HCT116 (cell line): Measurements from ENCODE around the gene VPS4B. TPM values are rescaled to one million over a fixed set of nuclear protein-coding genes. Genes with fewer than 3 reads are reported as not detected.

Experiments
- ATAC-seq: fragments of 200-7000 bp; cut with Tn5 transposase; 2 replicates; pipeline ENCODE4 v1.9.1; 2020; ENCODE audit warnings: mild to moderate bottlenecking, moderate library complexity
- BruUV-seq: library from RNA; stranded (reverse); fragments of 400-500 nt; replicated peaks from 2 replicates; lab custom pipeline; 2021; lab: Mats Ljungman, UMichigan
- CTCF ChIA-PET: fragments of 300-600 bp; sonication (Branson Sonifier 250); formaldehyde crosslinking; loops from one replicate; lab custom pipeline; 2021; ENCODE audit warnings: antibody characterized with exemption; lab: Charles Lee
- POLR2A ChIA-PET: fragments of 300-600, 350-600 bp; sonication (Branson Sonifier 250); formaldehyde crosslinking; loops from one replicate; lab custom pipeline; 2021; ENCODE audit warnings: antibody characterized with exemption; lab: Charles Lee
- RAD21 ChIA-PET, 2 experiments: fragments of 300-600 bp; sonication (Branson Sonifier 250); formaldehyde crosslinking; loops; one replicate each; lab custom pipeline; 2023; ENCODE audit warnings: low total read pairs in 2 of 2; ENCODE audit not compliant: uncharacterized antibody in 2 of 2, unreplicated experiment in 2 of 2, low non-redundant PET in 1 of 2; lab: Charles Lee
- DNase-seq: peaks from one replicate; pipeline ENCODE4 v3.0.0-alpha.2; 2010; ENCODE audit warnings: low read depth, low spot score
- H2AFZ ChIP-seq: fragments of 200-600 bp; shearing (Covaris generic), sonication (generic); 2 replicates; pipeline ENCODE4 v1.6.1; 2017; ENCODE audit warnings: low read depth, mixed run types, mixed read lengths, antibody characterized with exemption, low read length; ENCODE audit not compliant: poor library complexity, severe bottlenecking
- H3K27ac ChIP-seq: 2 replicates; pipeline ENCODE4 v1.5.1; 2012; ENCODE audit warnings: low read depth, low read length
- H3K27me3 ChIP-seq: fragments of 200-600 bp; sonication (generic); 2 replicates; pipeline ENCODE4 v1.6.1; 2016; ENCODE audit warnings: mixed run types, low read length, mixed read lengths; ENCODE audit not compliant: insufficient read depth
- H3K36me3 ChIP-seq, 2 experiments: fragments of 200-500 bp in 1 of 2; fragments of 200-600 bp in 1 of 2; sonication (Bioruptor generic) in 1 of 2; sonication (generic) in 1 of 2; 2 replicates each; pipeline versions ENCODE4 v1.5.1 to v1.6.1; 2014 to 2016; ENCODE audit warnings: low read length in 2 of 2, inconsistent platforms in 1 of 2, mixed read lengths in 1 of 2, mixed run types in 1 of 2; ENCODE audit not compliant: insufficient read depth in 2 of 2, control insufficient read depth in 1 of 2
- H3K4me1 ChIP-seq, 2 experiments: fragments of 200-600 bp in 1 of 2; sonication (generic) in 1 of 2; 2 replicates each; pipeline versions ENCODE4 v1.5.1 to v1.6.1; 2012 to 2017; ENCODE audit warnings: low read length in 2 of 2, inconsistent platforms in 1 of 2, mild to moderate bottlenecking in 1 of 2, mixed read lengths in 1 of 2, mixed run types in 1 of 2, moderate library complexity in 1 of 2; ENCODE audit not compliant: insufficient read depth in 2 of 2, control insufficient read depth in 1 of 2
- H3K4me2 ChIP-seq: fragments of 200-600 bp; sonication (generic); 2 replicates; pipeline ENCODE4 v1.6.1; 2017; ENCODE audit warnings: mixed run types, low read length, mixed read lengths
- H3K4me3 ChIP-seq, 2 experiments: fragments of 200-600 bp in 1 of 2; sonication (generic) in 1 of 2; replicated peaks in 1 of 2; 2 replicates each; pipeline ENCODE4 v1.5.1; 2011 to 2016; ENCODE audit warnings: low read length in 2 of 2, control low read depth in 1 of 2, low read depth in 1 of 2, mild to moderate bottlenecking in 1 of 2, mixed read lengths in 1 of 2, mixed run types in 1 of 2
- H3K79me2 ChIP-seq: fragments of 200-600 bp; sonication (generic); 2 replicates; pipeline ENCODE4 v1.6.1; 2017; ENCODE audit warnings: mild to moderate bottlenecking, mixed run types, low read length, moderate library complexity, mixed read lengths; ENCODE audit not compliant: insufficient read depth
- H3K9ac ChIP-seq: fragments of 200-600 bp; sonication (generic); 2 replicates; pipeline ENCODE4 v1.6.1; 2016; ENCODE audit warnings: low read length, mixed read lengths
- H3K9me2 ChIP-seq: fragments of 200-600 bp; sonication (generic), shearing (Covaris generic); 2 replicates; pipeline ENCODE4 v1.6.1; 2017; ENCODE audit warnings: mixed run types, mild to moderate bottlenecking, moderate library complexity; ENCODE audit not compliant: insufficient read depth
- H3K9me3 ChIP-seq, 2 experiments: fragments of 200-500 bp in 1 of 2; fragments of 200-600 bp in 1 of 2; sonication (Bioruptor generic) in 1 of 2; sonication (generic) in 1 of 2; 2 replicates each; pipeline ENCODE4 v1.6.1; 2014 to 2017; ENCODE audit warnings: low read length in 2 of 2, mixed read lengths in 2 of 2, inconsistent platforms in 1 of 2, low read depth in 1 of 2, mild to moderate bottlenecking in 1 of 2, mixed run types in 1 of 2, moderate library complexity in 1 of 2; ENCODE audit not compliant: control insufficient read depth in 1 of 2, insufficient read depth in 1 of 2
- H4K20me1 ChIP-seq: fragments of 200-600 bp; sonication (generic), shearing (Covaris generic); 2 replicates; pipeline ENCODE4 v1.6.1; 2017; ENCODE audit warnings: mixed run types, mild to moderate bottlenecking, moderate library complexity; ENCODE audit not compliant: insufficient read depth
- CEBPB ChIP-seq: IDR thresholded peaks from 2 replicates; pipeline ENCODE4 v1.6.1; 2012; ENCODE audit warnings: low read depth
- EZH2phosphoT487 ChIP-seq: fragments of 200-600 bp; IDR thresholded peaks from 2 replicates; pipeline ENCODE4 v1.6.1; 2018; ENCODE audit warnings: antibody characterized with exemption, borderline replicate concordance
- FOSL1 ChIP-seq: IDR thresholded peaks from 2 replicates; pipeline ENCODE4 v1.6.1; 2012; ENCODE audit warnings: low read depth
- JUND ChIP-seq: IDR thresholded peaks from 2 replicates; pipeline ENCODE4 v1.6.1; 2012
- RAD21 ChIP-seq: IDR thresholded peaks from 2 replicates; pipeline ENCODE4 v1.6.1; 2012; ENCODE audit warnings: low read depth, mild to moderate bottlenecking
- SIN3A ChIP-seq: IDR thresholded peaks from 2 replicates; pipeline ENCODE4 v1.6.1; 2012; ENCODE audit warnings: low read depth
- YY1 ChIP-seq: IDR thresholded peaks from 2 replicates; pipeline ENCODE4 v1.6.1; 2011; ENCODE audit warnings: low read length, low read depth, moderate library complexity, mild to moderate bottlenecking; ENCODE audit not compliant: insufficient replicate concordance; ENCODE audit errors: extremely low read depth
- ZFX ChIP-seq: fragments of 450-650 bp; IDR thresholded peaks from 2 replicates; pipeline ENCODE4 v1.6.1; 2017
- ZNF274 ChIP-seq: fragments of 200-500 bp; sonication (Bioruptor generic); IDR thresholded peaks from 2 replicates; pipeline ENCODE4 v1.6.1; 2014; ENCODE audit warnings: mild to moderate bottlenecking, low read depth, low read length, inconsistent platforms
- intact Hi-C: fragments of 100-400 bp; cut with micrococcal nuclease; formaldehyde crosslinking; loops from 2 replicates; pipeline ENCODE4 v1.10.0; 2022
- total RNA-seq: library from RNA; stranded (reverse); gene quantifications from one replicate; pipeline ENCODE4 v1.2.1, GENCODE V29; 2021; ENCODE audit not compliant: unreplicated experiment
- TF ChIP-seq, protein P1 (sequence below): IDR thresholded peaks from 2 replicates; pipeline ENCODE4 v1.6.1; 2012
- TF ChIP-seq, protein P2 (sequence below): IDR thresholded peaks from 2 replicates; pipeline ENCODE4 v1.6.1; 2012
- TF ChIP-seq, protein P3 (sequence below): IDR thresholded peaks from 2 replicates; pipeline ENCODE4 v1.6.1; 2011; ENCODE audit warnings: mild to moderate bottlenecking, low read length, moderate library complexity; ENCODE audit not compliant: insufficient replicate concordance; ENCODE audit errors: extremely low read depth

Gene VPS4B
- total RNA-seq, 1 experiment from 2014 or later, result 68.3 TPM

DNA sequence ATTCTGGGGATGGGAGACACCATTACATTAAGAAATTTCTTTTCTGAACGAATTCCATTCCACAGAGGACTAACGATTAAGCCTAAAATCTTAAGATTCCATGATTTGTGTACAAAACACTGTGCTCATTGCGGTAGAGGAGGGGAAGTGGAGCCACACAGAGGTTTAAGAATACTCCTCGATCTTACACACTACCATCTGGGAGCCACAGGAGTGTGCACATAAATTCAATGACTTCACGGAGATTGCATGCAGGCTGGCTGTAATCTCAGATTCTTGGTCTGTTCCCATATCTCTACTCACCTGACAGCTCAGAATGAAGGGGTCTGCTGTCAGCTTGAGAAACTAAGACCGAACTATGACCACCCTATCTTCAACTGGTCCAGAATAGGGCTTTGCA lies 762 bp downstream of the VPS4B start:
- ChIA-PET CTCF (interaction anchor here (1.6 kb wide), 1 partner anchor 18 kb away, joined by 6 read pairs; no protein-coding TSS in a partner anchor), RAD21 (no interaction called here), POLR2A (no interaction called here)
- H3K4me2 ChIP-seq, result peak overlapping the region; percentile 98
- H3K9me2 ChIP-seq, result no peaks in the 10 kb centered on the region
- no peaks in the 10 kb centered on the region for H3K27me3 ChIP-seq
- H2AFZ ChIP-seq, result no peak overlapping the region
- H3K9me3 ChIP-seq, result no peaks in the 10 kb centered on the region
- peaks cover 57% of the 10 kb centered on the region for H3K79me2 ChIP-seq
- H4K20me1 ChIP-seq, result no peaks in the 10 kb centered on the region
- peak overlapping the region; percentile 83 to 87 for H3K4me3 ChIP-seq
- peaks cover 5 to 23% of the 10 kb centered on the region in 2 experiments; a peak in 2 of 4 replicates for H3K4me1 ChIP-seq
- TF ChIP-seq, protein P1, sequence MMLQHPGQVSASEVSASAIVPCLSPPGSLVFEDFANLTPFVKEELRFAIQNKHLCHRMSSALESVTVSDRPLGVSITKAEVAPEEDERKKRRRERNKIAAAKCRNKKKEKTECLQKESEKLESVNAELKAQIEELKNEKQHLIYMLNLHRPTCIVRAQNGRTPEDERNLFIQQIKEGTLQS, result no peak
- TF ChIP-seq, protein P2, sequence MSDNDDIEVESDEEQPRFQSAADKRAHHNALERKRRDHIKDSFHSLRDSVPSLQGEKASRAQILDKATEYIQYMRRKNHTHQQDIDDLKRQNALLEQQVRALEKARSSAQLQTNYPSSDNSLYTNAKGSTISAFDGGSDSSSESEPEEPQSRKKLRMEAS, result no peak
- TF ChIP-seq SIN3A (no peak), FOSL1 (no peak), ZNF274 (no peak), YY1 (no peak), ZFX (no peak), EZH2phosphoT487 (no peak), CEBPB (no peak), RAD21 (no peak), JUND (no peak)
- TF ChIP-seq, protein P3, sequence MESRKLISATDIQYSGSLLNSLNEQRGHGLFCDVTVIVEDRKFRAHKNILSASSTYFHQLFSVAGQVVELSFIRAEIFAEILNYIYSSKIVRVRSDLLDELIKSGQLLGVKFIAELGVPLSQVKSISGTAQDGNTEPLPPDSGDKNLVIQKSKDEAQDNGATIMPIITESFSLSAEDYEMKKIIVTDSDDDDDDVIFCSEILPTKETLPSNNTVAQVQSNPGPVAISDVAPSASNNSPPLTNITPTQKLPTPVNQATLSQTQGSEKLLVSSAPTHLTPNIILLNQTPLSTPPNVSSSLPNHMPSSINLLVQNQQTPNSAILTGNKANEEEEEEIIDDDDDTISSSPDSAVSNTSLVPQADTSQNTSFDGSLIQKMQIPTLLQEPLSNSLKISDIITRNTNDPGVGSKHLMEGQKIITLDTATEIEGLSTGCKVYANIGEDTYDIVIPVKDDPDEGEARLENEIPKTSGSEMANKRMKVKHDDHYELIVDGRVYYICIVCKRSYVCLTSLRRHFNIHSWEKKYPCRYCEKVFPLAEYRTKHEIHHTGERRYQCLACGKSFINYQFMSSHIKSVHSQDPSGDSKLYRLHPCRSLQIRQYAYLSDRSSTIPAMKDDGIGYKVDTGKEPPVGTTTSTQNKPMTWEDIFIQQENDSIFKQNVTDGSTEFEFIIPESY, result no peak
- peak overlapping the region; percentile 82; the same call in 1 of the 2 replicates for H3K27ac ChIP-seq
- intact Hi-C loops, result no loop called here
- no peak for ATAC-seq
- BruUV-seq, result no TSS peak
- H3K9ac ChIP-seq, result peak overlapping the region; percentile 91
- peaks cover 2 to 5% of the 10 kb centered on the region in 2 experiments; a peak in 2 of 4 replicates for H3K36me3 ChIP-seq
- no peak for DNase-seq
